NK-92 treated with Interleukin-12 subunit alpha and Interleukin-12 subunit beta, amount 100 ng/mL, for 24 hours (cell line): Measurements from ENCODE around the gene PDE3B.
"Not testable (repeated sequence)": the region's sequence is repeated elsewhere in the genome, so short reads cannot be mapped to it uniquely, and the experiment has no call there.

ENCODE experiments used
- DNase-seq: peaks from one replicate; lab custom pipeline; 2025; lab: John Stamatoyannopoulos, UW

The PDE3B gene

DNA sequence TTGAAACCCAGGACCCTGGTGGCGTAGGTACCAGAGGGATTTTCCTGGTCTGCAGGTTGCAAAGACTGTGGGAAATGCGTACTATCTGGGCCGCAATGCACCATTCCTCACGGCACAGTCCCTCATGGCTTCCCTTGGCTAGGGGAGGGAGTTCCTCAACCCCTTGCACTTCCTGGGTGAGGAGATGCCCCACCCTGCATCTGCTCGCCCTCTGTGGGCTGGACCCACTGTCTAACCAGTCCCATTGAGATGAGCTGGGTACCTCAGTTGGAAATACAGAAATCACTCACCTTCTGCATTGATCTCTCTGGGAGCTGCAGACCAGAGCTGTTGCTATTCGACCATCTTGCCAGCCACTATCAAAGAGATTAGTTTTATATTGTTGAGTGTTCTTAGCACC, 100.1 kb downstream of the PDE3B start:
- DNase-seq, result not testable (repeated sequence)

DNA sequence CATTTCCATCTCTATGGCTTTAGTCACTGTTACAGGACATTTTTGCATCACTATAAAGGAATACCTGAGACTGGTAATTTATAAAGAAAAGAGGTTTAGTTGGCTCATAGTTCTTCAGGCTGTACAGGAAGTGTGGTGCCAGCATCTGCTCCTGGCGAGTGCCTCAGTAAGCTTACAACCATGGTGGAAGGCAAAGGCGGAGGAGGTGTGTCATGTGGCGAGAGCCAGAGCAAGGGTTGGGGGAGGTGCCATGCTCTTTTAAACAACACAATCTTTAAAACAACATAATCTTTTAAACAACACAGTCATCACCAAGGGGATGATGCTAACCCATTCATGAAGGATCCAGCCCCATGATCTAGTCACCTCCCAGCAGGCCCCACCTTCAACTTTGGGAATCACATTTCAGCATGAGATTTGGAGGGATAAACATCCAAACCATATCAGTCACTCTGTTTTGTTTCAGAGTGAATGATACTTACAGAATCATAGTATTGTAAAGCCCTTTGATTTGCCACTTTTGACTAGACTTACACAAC, 103.3 kb downstream of the PDE3B start:
- no peak for DNase-seq

DNA sequence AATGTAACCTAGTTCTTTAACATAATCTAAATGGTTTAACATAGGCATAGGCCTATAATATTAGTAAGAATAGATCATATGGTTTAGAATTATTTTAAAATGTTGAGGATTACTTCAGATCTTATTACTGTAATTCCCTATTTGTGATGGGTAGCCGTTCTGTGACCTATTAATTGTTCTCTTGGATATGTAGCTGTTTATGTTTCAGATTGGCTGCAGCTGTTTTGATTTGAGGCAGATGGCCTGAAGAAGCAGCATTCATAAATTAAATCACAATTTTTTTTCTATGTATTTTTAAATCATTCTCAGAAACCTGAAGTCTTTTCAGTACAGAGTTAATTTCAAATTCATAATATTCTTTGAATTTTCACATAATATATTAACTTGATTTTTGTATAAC, 104.5 kb downstream of the PDE3B start:
- DNase-seq, result no peak

DNA sequence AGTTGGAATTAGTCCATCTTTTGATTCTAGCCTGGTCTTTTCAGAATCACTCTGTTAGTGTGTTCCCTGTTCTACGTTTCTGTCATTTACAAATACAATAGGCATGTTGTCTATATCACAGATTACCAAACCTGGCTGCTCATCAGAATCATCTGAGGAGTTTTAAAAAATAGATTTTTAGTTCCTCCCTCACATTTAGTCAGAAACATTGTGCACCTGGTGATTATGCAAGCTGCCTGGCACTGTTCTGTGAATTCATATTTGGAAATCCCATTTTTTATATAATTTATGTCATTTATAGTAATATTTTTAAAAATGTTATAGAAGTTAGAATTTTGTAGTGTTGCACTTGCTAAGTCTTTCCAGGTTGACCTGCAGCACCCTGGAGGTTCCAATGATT, 107.3 kb downstream of the PDE3B start:
- DNase-seq, result no peak

DNA sequence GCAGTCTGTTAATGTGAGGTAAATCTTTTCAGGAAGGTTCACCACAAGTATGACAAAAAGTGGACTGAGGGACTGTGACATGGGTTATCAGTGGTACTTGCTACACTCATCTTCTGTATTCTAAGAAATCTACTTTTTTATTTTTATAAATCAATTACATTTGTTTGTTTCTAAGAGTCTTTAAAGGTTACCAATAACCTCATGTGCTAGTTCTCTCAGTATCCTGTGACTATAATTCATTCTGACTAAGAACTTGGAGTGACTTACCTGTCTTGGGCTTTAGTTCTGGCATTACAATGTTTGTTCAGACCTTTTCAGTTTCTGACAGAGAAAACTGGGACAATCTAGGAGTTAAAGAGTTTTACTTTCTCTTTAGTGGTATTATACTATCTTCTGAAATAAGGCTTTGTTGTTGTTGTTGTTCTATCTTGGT, 108.4 kb downstream of the PDE3B start:
- no peak for DNase-seq

DNA sequence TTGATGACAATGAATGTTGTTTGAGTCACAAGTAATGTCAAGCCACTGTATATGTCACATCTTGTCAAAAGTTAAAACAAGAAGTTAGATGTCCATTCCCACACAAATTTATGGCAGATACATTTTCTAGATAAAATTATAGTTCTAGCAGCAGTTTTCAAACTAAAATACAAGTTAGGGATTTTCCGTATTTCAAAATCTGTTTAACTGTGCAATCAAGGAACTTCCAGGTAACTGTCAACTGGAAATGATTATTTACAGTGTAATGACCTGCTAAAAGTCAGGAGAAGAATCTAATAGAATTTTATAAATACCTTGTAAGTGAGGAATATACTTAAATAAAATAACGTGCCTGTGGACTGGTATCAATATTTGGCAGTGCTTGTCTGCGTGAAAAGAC, 111.5 kb downstream of the PDE3B start:
- DNase-seq, result no peak

DNA sequence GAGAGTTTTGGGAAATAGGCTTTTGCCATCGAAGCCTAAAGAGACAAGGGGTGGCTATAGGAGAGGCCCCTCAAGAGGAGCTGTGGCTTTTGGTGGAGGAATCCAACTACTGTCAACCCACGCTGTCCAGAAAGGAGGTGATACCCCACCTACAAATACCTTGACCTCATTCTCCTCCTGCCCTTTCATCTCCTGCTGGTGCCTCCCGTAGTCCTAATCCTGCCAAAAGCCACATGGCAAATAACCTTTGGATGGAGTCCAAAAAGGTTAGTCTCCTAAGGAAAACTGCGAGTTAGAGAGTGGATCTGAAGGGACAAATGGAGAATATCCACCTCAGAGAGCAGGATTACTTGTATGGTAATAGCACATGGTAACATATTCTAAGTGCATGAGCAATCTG, 112.7 kb downstream of the PDE3B start:
- DNase-seq, result no peak

DNA sequence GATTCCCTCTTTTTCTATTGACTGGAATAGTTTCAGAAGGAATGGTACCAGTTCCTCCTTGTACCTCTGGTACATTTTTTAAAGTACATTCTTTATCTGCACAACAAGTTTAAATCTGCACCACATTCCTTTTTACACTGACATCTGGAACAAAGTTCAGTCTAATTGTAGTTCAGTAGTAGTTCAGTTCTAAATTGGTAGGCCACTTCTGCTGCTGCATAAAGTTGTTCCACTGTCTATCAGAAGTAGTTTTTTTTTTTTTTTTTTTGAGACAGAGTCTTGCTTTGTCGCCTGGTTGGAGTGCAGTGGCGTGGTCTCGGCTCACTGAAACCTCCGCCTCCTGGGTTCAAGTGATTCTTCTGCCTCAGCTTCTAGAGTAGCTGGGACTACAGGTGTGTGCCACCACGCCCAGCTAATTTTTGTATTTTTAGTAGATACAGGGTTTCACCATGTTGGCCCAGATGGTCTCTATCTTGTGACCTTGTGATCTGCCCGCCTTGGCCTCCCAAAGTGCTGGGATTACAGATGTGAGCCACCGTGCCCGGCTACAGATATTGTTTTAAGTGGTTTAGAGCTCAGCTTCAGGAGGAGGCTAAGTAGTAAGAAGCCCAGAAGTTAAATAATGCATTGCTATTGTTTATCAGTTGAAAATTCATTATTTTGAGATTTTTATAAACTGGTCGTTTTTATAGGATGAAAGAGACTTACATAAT, 115.9 kb downstream of the PDE3B start:
- not testable (repeated sequence) for DNase-seq

DNA sequence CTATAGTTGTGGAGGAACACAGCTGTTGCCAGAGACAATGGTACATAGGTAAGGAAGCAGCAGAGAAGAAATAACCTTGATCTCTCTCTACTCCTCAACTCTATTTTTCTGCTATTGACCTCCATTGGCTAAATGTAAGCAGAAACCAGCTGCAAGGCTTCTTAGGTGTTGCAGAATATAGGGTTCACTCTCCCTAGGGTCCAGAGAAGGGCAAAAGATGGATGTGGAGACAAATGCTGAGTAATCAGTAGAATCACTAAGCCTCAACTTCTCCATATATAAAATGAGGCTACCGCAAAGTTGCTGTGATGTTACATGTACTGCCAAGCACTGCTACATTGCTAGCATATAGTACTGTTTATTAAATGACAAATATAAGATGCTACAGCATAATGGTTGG, 120.6 kb downstream of the PDE3B start:
- no peak for DNase-seq

DNA sequence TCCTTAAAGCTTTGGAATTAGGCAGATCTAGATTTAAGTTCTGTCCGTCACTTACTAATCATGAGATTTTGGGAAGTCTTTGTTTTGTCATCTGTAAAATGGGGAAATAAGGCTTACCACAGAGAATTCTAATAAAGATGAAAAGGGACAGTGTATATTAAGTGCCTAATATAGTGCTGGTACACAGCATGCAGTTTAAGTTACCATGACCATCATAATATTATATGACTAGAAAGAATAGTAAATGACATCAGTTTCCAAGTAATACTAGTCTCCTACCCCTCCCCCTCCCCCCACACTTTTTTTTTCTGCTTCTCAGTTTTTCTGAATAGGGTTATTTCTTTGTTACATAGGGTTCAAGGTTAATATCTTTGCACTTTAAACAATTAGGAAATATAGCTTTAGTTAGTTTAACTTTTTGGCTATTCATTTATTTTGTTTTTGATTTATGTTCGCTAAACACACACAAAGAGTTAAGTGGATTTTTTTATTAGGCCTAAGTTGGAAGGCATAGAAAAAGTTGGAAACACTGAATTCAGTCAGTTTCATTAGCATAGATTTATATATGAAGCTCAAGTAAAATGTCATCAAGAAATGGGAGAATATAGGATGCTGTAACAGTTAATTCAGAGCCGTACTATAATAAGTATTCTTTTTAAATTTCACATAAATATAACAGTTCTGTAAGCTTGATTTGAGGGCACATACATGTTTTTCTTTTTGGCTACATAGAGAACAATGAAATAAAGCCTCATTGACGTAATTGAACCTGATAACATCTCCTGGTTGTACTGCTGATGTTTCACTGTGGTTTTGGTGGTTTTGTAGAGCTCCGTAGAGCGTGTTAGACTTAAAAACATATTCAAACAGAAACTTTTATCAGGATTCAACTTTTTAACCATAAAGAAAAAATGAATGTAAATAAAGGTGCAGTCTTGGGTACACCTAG, 121.2 kb downstream of the PDE3B start:
- DNase-seq, result no peak

DNA sequence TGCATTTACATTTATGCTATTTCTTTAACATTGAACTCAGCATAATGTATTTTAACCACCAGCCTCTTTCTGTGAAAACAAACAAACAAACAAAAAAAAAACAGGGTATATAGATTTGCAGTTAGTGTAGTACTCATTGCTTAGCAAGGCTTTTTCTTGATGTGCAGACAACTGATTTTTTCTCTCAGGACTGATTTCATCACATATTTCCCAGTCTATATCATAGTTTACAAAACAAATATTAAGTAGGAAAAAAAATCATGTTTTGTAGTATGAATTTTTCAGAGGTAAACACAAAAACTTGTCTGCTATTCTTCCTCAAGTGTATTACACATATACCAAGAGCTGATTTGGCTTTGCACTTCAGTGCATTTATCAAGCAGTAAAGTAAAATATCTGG, 123.0 kb downstream of the PDE3B start:
- no peak for DNase-seq

DNA sequence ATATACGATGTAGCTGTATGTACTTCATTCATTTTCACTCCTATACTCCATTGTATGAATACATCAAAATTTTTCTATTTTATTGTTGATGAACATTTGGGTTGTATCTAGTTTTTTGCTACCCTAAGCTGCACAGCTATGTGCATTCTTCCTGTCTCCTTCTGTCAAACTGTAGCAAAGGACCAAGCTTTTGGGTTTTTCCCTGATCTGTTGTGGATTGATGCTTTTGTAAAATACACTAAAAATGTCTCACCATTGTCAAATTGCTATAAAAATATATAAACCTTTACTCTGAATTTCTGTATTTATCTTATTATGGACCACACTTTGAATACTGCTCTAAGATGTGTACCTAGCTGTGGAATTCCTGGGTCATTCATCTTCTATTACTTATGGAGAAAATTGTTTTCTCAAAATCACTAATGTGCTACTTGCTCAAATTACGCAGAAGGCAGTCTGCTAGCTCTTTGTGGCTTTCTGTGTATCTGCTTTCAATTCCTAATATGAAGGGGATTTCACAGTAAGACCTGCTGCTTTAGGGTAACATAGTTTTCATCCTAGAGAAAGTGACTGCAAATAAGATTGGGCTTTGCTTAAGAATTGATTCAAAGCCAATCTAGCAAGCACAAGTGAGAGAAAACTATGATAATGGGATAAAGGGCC, 125.1 kb downstream of the PDE3B start:
- no peak for DNase-seq

DNA sequence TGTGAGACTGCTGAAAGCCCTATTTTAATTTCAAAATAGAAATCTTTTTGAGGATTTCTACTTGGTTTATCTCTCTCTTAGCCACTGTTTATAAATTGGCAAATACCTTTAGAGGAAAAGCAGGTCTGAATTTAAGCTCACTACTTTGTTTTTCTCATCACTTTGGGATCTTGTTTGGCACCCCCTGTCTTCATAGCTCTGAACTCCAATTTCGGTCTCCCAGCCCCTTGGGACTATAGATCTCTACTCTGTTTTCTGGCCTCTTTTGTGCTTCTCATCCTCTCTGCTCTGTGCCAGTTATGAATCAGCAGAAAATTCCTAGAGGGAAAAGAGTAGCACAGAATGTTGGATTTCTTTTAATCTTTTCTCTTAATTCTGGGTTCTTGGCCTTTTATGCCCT, 130.2 kb downstream of the PDE3B start:
- no peak for DNase-seq

DNA sequence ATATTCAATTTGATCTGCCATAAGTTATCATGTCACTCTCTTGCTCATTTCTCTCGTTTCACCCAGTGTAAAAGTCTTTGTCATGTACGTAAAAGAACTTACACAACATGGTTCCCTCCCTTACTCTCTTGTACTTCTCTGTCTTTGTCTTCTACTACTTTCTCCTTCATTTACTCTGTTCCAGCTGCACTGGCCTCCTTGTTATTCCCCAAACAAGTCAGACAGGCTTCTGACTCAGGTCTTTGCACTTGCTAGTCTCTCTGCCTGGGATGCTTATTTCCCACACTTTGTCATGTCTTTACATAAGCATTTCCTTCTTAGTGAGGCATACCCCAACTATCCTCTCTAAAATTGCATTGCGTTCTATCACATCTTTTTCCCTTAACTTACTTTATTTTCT, 131.1 kb downstream of the PDE3B start:
- DNase-seq, result no peak

DNA sequence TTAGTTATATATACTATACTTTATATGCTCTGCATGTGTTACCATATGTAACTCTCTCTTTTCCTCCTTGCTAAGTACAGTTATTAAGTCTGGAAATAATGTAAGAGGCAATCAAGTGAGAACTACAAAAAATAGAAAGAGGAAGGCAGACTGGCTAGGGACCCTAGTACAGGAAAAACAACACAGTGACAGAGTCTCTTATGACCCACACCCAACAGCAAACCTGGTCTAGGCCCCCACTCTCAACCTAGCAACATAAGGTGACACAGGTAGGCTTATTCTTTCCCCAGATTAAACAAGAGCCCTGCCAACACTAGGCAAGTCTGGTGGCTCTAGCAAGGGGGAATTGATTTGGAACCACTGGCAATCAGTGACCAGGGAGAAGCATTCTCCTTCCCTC, 132.3 kb downstream of the PDE3B start:
- no peak for DNase-seq

DNA sequence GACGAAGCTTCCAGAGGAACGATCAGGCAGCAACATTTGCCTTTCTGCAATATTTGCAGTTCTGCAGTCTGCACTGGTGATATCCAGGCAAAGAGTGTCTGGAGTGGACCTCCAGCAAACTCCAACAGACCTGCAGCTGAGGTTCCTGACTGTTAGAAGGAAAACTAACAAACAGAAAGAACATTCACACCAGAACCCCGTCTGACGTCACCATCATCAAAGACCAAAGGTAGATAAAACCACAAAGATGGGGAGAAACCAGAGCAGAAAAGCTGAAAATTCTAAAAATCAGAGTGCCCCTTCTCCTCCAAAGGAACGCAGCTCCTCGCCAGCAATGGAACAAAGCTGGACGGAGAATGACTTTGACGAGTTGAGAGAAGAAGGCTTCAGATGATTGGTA, 134.9 kb downstream of the PDE3B start:
- DNase-seq, result not testable (repeated sequence)

DNA sequence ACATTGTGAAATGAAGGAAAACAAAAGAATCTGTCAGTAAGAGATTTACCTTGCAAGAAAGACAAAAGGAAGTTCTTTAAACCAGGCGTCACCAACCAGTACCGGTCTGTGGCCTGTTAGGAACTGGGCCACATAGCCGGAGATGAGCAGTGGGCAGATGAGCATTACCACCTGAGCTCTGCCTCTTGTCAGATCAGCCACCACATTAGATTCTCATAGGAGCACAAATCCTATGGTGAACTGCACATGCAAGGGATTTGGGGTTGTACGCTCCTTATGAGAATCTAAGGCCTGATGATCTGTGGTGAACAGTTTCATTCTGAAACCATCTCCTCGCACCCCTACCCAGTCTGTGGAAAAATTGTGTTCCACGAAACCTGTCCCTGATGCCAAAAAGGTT, 140.2 kb downstream of the PDE3B start:
- no peak for DNase-seq

DNA sequence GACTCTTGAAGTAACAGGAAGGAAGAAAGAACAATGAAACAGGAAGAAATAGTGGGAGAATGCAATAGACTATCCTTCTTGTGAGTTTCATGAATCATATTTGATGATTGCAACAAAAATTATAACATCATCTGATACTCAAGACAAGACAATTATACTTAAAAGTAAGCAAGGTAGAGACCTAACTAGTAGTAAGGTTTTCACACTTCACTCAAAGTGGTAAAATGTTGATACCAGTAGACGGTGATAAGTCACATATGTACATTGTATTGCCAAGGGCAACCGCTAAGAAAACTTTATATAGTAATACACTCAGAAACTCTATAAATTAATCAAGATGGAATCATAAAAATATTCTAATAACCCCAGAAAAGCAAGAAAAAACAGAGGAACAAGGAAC, 140.6 kb downstream of the PDE3B start:
- DNase-seq, result no peak

DNA sequence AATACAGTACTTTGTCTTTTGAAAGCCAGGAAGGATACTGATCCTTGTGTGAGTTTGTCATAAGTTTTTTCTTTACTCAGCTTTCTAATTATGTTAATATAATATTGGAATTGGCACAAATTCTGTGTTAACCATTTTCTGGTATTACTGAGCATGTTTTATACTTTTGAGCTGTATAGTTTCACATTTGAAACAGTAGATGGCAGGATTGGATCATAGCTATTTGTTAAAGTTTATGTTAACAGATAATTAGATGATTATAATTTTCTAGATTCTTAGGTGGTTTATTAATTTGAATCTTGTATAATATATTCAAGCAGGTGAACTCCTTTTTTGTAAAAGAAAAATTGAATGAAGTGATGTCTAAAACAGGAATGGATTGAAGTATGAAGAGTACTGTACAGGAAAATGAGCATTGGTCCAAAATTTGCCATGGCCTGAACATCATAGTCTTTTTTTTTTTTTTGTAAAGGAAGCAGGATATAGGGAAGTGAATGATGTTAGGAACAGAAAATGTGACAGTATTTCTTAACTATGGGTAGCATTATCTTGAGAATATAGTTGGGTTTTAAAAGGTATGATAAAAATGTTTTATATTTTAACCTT, 146.4 kb downstream of the PDE3B start:
- DNase-seq, result no peak

DNA sequence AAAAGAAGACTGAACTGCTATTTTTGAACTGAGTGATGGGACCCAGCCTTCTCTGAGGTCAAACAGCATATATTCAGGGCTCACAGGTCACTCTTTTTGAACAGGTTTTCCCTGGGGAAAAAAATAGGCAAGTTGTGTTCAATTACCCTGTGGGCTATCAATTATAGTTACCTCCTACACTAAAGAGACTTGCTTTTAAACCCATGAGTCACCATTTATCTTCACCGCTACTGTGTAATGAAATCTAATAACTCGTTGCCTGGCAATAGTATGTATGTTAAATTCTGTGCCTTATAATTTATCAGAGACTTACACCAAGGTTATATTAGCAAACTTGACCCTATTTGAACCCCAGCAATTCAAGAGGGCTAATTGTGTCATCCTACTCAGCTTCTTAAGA, 149.9 kb downstream of the PDE3B start:
- DNase-seq, result no peak

DNA sequence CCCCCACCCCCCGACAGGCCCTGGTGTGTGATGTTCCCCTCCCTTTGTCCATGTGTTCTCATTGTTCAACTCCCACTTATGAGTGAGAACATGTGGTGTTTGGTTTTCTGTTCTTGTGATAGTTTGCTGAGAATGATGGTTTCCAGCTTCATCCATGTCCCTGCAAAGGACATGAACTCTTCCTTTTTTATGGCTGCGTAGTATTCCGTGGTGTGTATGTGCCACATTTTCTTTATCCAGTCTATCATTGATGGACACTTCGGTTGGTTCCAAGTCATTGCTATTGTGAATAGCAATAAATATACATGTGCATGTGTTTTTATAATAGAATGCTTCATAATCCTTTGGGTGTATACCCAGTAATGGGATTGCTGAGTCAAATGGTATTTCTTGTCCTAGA, 152.4 kb downstream of the PDE3B start:
- not testable (repeated sequence) for DNase-seq

DNA sequence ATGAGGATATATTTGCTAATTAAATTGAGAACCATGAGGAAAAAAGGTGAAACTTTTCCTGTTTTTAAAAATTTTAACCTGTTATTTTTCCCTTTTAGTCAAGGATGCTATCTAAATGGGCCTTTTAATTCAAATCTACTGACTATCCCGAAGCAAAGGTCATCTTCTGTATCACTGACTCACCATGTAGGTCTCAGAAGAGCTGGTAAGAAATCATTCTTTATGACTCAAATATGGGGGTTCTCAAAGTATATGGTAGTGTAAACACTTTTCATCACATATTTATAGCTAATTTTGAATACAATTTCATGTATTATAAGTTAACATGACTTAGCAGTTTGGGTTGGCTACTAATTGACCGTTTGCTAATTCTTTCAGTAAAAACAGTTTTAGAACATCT, 160.2 kb downstream of the PDE3B start:
- DNase-seq, result no peak
